Measurements from ENCODE around the gene SLC26A8. TPM values are rescaled to one million over a fixed set of nuclear protein-coding genes. Genes with fewer than 3 reads are reported as not detected.

The SLC26A8 gene
- total RNA-seq, 1 experiment from 2014 or later = not detected

DNA sequence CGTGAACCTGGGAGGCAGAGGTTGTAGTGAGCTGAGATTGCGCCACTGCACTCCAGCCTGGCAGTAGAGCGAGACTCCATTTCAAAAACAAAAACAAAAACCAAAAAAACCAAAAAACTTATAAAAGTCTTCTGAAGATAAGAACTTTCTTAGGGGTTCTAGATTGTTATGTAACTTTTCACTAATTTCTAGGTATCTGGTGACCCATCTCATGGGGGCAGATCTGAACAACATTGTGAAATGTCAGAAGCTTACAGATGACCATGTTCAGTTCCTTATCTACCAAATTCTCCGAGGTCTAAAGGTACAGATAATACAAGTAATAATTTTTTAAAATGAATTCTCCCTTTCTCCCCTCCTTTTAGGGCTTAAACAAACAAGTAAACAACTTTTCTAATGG is 48.2 kb upstream of the SLC26A8 start:
- Histone ChIP-seq H3K27ac (ENCODE audit: low read length) (no peak overlapping the region), H3K4me1 (ENCODE audit: control insufficient read depth, insufficient read depth, low read length) (no peaks in the 10 kb centered on the region), H3K36me3 (ENCODE audit: control insufficient read depth, insufficient read depth, low read length) (no peaks in the 10 kb centered on the region; the same call in 1 of the 2 replicates), H3K9me3 (ENCODE audit: control insufficient read depth, insufficient read depth, low read depth, low read length) (no peaks in the 10 kb centered on the region), H3K4me3 (ENCODE audit: low read depth in 2 of 2, low read length in 2 of 2) (no peak overlapping the region), H3K27me3 (ENCODE audit: control insufficient read depth, insufficient read depth, low read length) (no peaks in the 10 kb centered on the region)
- TF ChIP-seq SIN3A (IDR thresholded peaks at IDR 0.05; ENCODE audit: borderline replicate concordance, insufficient read depth, low read depth, low read length) (no peak), TCF7L2 (IDR thresholded peaks at IDR 0.05; ENCODE audit: low read depth, low read length) (no peak), POLR2AphosphoS5 (IDR thresholded peaks at IDR 0.05; ENCODE audit: low read depth, low read length) (no peak)
- TF ChIP-seq, protein P1, sequence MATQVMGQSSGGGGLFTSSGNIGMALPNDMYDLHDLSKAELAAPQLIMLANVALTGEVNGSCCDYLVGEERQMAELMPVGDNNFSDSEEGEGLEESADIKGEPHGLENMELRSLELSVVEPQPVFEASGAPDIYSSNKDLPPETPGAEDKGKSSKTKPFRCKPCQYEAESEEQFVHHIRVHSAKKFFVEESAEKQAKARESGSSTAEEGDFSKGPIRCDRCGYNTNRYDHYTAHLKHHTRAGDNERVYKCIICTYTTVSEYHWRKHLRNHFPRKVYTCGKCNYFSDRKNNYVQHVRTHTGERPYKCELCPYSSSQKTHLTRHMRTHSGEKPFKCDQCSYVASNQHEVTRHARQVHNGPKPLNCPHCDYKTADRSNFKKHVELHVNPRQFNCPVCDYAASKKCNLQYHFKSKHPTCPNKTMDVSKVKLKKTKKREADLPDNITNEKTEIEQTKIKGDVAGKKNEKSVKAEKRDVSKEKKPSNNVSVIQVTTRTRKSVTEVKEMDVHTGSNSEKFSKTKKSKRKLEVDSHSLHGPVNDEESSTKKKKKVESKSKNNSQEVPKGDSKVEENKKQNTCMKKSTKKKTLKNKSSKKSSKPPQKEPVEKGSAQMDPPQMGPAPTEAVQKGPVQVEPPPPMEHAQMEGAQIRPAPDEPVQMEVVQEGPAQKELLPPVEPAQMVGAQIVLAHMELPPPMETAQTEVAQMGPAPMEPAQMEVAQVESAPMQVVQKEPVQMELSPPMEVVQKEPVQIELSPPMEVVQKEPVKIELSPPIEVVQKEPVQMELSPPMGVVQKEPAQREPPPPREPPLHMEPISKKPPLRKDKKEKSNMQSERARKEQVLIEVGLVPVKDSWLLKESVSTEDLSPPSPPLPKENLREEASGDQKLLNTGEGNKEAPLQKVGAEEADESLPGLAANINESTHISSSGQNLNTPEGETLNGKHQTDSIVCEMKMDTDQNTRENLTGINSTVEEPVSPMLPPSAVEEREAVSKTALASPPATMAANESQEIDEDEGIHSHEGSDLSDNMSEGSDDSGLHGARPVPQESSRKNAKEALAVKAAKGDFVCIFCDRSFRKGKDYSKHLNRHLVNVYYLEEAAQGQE (IDR thresholded peaks at IDR 0.05; ENCODE audit: insufficient read depth in 1 of 2, low read depth in 2 of 2, low read length in 1 of 2) = no peak
- TF ChIP-seq, protein P2, sequence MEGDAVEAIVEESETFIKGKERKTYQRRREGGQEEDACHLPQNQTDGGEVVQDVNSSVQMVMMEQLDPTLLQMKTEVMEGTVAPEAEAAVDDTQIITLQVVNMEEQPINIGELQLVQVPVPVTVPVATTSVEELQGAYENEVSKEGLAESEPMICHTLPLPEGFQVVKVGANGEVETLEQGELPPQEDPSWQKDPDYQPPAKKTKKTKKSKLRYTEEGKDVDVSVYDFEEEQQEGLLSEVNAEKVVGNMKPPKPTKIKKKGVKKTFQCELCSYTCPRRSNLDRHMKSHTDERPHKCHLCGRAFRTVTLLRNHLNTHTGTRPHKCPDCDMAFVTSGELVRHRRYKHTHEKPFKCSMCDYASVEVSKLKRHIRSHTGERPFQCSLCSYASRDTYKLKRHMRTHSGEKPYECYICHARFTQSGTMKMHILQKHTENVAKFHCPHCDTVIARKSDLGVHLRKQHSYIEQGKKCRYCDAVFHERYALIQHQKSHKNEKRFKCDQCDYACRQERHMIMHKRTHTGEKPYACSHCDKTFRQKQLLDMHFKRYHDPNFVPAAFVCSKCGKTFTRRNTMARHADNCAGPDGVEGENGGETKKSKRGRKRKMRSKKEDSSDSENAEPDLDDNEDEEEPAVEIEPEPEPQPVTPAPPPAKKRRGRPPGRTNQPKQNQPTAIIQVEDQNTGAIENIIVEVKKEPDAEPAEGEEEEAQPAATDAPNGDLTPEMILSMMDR (IDR thresholded peaks at IDR 0.05) = no peak
- ChIA-PET CTCF (interaction anchor here (0.5 kb wide), 1 partner anchor 17 kb away, joined by 3 read pairs; no protein-coding TSS in a partner anchor), POLR2A (no interaction called here)
- ATAC-seq (no peak), DNase-seq (ENCODE audit: low read depth, low spot score) (no peak)
- intact Hi-C loops (cut with micrococcal nuclease; ENCODE audit: unreplicated experiment) (no loop called here), in situ Hi-C loops (cut with HindIII; ENCODE audit: low pct_unique_long_range_greater_than_20kb, low sequenced_read_pairs) (no loop called here)
- no TSS peak for BruUV-seq (replicated peaks)

DNA sequence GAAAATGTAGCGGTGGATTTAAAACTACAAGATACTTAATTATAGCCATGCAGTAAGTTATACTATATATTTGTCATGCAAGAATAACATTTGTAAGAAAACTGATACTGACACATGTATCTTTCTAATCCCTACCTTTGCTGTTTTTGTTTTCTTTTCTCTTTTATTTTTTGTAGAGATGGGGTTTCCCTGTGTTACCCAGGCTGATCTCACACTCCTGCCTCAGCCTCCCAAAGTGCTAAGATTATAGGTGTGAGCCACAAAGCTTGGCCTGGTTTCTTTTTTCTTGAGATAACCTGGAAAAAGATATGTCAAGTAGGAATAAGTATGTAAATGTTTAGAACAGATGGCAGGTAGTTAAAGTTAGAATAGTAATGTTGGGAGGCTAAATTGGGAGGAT is 47.3 kb upstream of the SLC26A8 start:
- H3K27me3 ChIP-seq (ENCODE audit: control insufficient read depth, insufficient read depth, low read length) = no peaks in the 10 kb centered on the region
- CTCF ChIA-PET = no interaction called here

More for the DNA sequence above, 47.3 kb upstream of the SLC26A8 start:
- Histone ChIP-seq H3K27ac (ENCODE audit: low read length) (no peak overlapping the region), H3K36me3 (ENCODE audit: control insufficient read depth, insufficient read depth, low read length) (no peaks in the 10 kb centered on the region), H3K4me1 (ENCODE audit: control insufficient read depth, insufficient read depth, low read length) (no peaks in the 10 kb centered on the region), H3K9me3 (ENCODE audit: control insufficient read depth, insufficient read depth, low read depth, low read length) (no peaks in the 10 kb centered on the region), H3K4me3 (ENCODE audit: low read depth in 2 of 2, low read length in 2 of 2) (no peak overlapping the region)
- DNase-seq (ENCODE audit: low read depth, low spot score) (no peak), ATAC-seq (no peak)
- intact Hi-C loops (cut with micrococcal nuclease; ENCODE audit: unreplicated experiment) = no loop called here
- BruUV-seq (replicated peaks) = no TSS peak
- POLR2A ChIA-PET = no interaction called here
- in situ Hi-C loops (cut with HindIII; ENCODE audit: low pct_unique_long_range_greater_than_20kb, low sequenced_read_pairs) = no loop called here
- TF ChIP-seq, protein P2 (IDR thresholded peaks at IDR 0.05) = no peak
- TF ChIP-seq POLR2AphosphoS5 (IDR thresholded peaks at IDR 0.05; ENCODE audit: low read depth, low read length) = no peak
- no peak for TF ChIP-seq TCF7L2 (IDR thresholded peaks at IDR 0.05; ENCODE audit: low read depth, low read length)
- no peak for TF ChIP-seq SIN3A (IDR thresholded peaks at IDR 0.05; ENCODE audit: borderline replicate concordance, insufficient read depth, low read depth, low read length)
- TF ChIP-seq, protein P1 (IDR thresholded peaks at IDR 0.05; ENCODE audit: insufficient read depth in 1 of 2, low read depth in 2 of 2, low read length in 1 of 2) = no peak

Data from Panc1 (cell line).